ENCODE data around the gene CNTN4. TPM values are rescaled to one million over a fixed set of nuclear protein-coding genes. Genes with fewer than 3 reads are reported as not detected.

Gene CNTN4
- total RNA-seq, 1 experiment from 2014 or later = 51.3 TPM

- peak in 1 of 2 experiments; percentile 5 for DNase-seq
- BruUV-seq (replicated peaks) = no TSS peak
- TF ChIP-seq, protein P1, sequence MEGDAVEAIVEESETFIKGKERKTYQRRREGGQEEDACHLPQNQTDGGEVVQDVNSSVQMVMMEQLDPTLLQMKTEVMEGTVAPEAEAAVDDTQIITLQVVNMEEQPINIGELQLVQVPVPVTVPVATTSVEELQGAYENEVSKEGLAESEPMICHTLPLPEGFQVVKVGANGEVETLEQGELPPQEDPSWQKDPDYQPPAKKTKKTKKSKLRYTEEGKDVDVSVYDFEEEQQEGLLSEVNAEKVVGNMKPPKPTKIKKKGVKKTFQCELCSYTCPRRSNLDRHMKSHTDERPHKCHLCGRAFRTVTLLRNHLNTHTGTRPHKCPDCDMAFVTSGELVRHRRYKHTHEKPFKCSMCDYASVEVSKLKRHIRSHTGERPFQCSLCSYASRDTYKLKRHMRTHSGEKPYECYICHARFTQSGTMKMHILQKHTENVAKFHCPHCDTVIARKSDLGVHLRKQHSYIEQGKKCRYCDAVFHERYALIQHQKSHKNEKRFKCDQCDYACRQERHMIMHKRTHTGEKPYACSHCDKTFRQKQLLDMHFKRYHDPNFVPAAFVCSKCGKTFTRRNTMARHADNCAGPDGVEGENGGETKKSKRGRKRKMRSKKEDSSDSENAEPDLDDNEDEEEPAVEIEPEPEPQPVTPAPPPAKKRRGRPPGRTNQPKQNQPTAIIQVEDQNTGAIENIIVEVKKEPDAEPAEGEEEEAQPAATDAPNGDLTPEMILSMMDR (IDR thresholded peaks at IDR 0.05; ENCODE audit: insufficient read depth in 1 of 2, low read depth in 1 of 2, low read length in 1 of 2, severe bottlenecking in 1 of 2, unreplicated experiment in 1 of 2) = no peak
- H3K9me3 Mint-ChIP-seq (ENCODE audit: unreplicated experiment) = no peaks in the 10 kb centered on the region
- Histone ChIP-seq H3K36me3 (ENCODE audit: control insufficient read depth, insufficient read depth, low read length) (no peaks in the 10 kb centered on the region), H3K27me3 (replicated peaks; ENCODE audit: control insufficient read depth, insufficient read depth, low read length) (no peaks in the 10 kb centered on the region), H3K9me3 (no peaks in the 10 kb centered on the region), H3K4me1 (no peaks in the 10 kb centered on the region; the same call in none of the 2 replicates), H3K4me3 (ENCODE audit: low read depth, low read length) (no peak overlapping the region)
- H3K27me3 Mint-ChIP-seq (ENCODE audit: insufficient read depth, unreplicated experiment) = no peaks in the 10 kb centered on the region
- no peak overlapping the region for H3K27ac Mint-ChIP-seq (ENCODE audit: unreplicated experiment)
- no peak overlapping the region for H3K4me3 Mint-ChIP-seq (ENCODE audit: unreplicated experiment)
- intact Hi-C loops (cut with micrococcal nuclease; ENCODE audit: unreplicated experiment) = no loop called here
- peaks cover 6% of the 10 kb centered on the region for H3K4me1 Mint-ChIP-seq (ENCODE audit: low read depth, unreplicated experiment)
- POLR2A ChIA-PET = no interaction called here
- CTCF ChIA-PET = no interaction called here
- H3K36me3 Mint-ChIP-seq (ENCODE audit: insufficient read depth, unreplicated experiment) = no peaks in the 10 kb centered on the region
Observed at GRCh38 chr3:2628117-2628516, 529.5 kb downstream of the CNTN4 start.

GRCh38 chr3:2635511-2635910 is 536.8 kb downstream of the CNTN4 start:
- Mint-ChIP-seq H3K27ac (ENCODE audit: unreplicated experiment) (no peak overlapping the region), H3K4me3 (ENCODE audit: unreplicated experiment) (no peak overlapping the region), H3K27me3 (ENCODE audit: insufficient read depth, unreplicated experiment) (peaks cover 2% of the 10 kb centered on the region), H3K36me3 (ENCODE audit: insufficient read depth, unreplicated experiment) (peaks cover 5% of the 10 kb centered on the region), H3K9me3 (ENCODE audit: unreplicated experiment) (peaks cover 11% of the 10 kb centered on the region), H3K4me1 (ENCODE audit: low read depth, unreplicated experiment) (no peaks in the 10 kb centered on the region)
- no peaks in the 10 kb centered on the region for H3K27me3 ChIP-seq (replicated peaks; ENCODE audit: control insufficient read depth, insufficient read depth, low read length)
- H3K36me3 ChIP-seq (ENCODE audit: control insufficient read depth, insufficient read depth, low read length) = no peaks in the 10 kb centered on the region
- BruUV-seq (replicated peaks) = no TSS peak
- ChIA-PET CTCF (no interaction called here), POLR2A (no interaction called here)
- no peaks in the 10 kb centered on the region for H3K4me1 ChIP-seq
- intact Hi-C loops (cut with micrococcal nuclease; ENCODE audit: unreplicated experiment) = no loop called here
- TF ChIP-seq, protein P1 (IDR thresholded peaks at IDR 0.05; ENCODE audit: insufficient read depth in 1 of 2, low read depth in 1 of 2, low read length in 1 of 2, severe bottlenecking in 1 of 2, unreplicated experiment in 1 of 2) = no peak
- H3K9me3 ChIP-seq = no peaks in the 10 kb centered on the region
- DNase-seq = no peak
- H3K4me3 ChIP-seq (ENCODE audit: low read depth, low read length) = no peak overlapping the region

- Histone ChIP-seq H3K36me3 (ENCODE audit: control insufficient read depth, insufficient read depth, low read length) (no peaks in the 10 kb centered on the region), H3K4me3 (ENCODE audit: low read depth, low read length) (no peak overlapping the region), H3K27me3 (replicated peaks; ENCODE audit: control insufficient read depth, insufficient read depth, low read length) (no peaks in the 10 kb centered on the region), H3K9me3 (no peaks in the 10 kb centered on the region), H3K4me1 (no peaks in the 10 kb centered on the region)
- no peaks in the 10 kb centered on the region for H3K9me3 Mint-ChIP-seq (ENCODE audit: unreplicated experiment)
- DNase-seq = no peak
- ChIA-PET CTCF (no interaction called here), POLR2A (no interaction called here)
- H3K27me3 Mint-ChIP-seq (ENCODE audit: insufficient read depth, unreplicated experiment) = no peaks in the 10 kb centered on the region
- no TSS peak for BruUV-seq (replicated peaks)
- no peak overlapping the region for H3K4me3 Mint-ChIP-seq (ENCODE audit: unreplicated experiment)
- intact Hi-C loops (cut with micrococcal nuclease; ENCODE audit: unreplicated experiment) = no loop called here
- TF ChIP-seq, protein P1 (IDR thresholded peaks at IDR 0.05; ENCODE audit: insufficient read depth in 1 of 2, low read depth in 1 of 2, low read length in 1 of 2, severe bottlenecking in 1 of 2, unreplicated experiment in 1 of 2) = no peak
- no peaks in the 10 kb centered on the region for H3K36me3 Mint-ChIP-seq (ENCODE audit: insufficient read depth, unreplicated experiment)
- no peak overlapping the region for H3K27ac Mint-ChIP-seq (ENCODE audit: unreplicated experiment)
- H3K4me1 Mint-ChIP-seq (ENCODE audit: low read depth, unreplicated experiment) = no peaks in the 10 kb centered on the region
Observed at GRCh38 chr3:2643606-2644005, 544.9 kb downstream of the CNTN4 start.
